Measurements from ENCODE around the gene EEFSEC. TPM values are rescaled to one million over a fixed set of nuclear protein-coding genes. Genes with fewer than 3 reads are reported as not detected.

The EEFSEC gene
- total and polyA plus RNA-seq, 2 experiments from 2014 or later = 10.1 to 16.2 TPM

GRCh38 chr3:128188326-128188725 lies 35.0 kb downstream of the EEFSEC start:
- ATAC-seq = no peak
- Mint-ChIP-seq H3K9me3 (no peaks in the 10 kb centered on the region), H3K27ac (no peak overlapping the region), H3K27me3 (ENCODE audit: insufficient read depth, low read depth, poor library complexity) (peaks cover 2% of the 10 kb centered on the region), H3K36me3 (ENCODE audit: low read depth) (no peaks in the 10 kb centered on the region), H3K4me1 (peaks cover 7% of the 10 kb centered on the region), H3K4me3 (no peak overlapping the region)
- Histone ChIP-seq H3F3A (replicated peaks; ENCODE audit: low read depth) (no peaks in the 10 kb centered on the region), H3K4me3 (no peak overlapping the region), H3K79me2 (replicated peaks; ENCODE audit: insufficient read depth) (peaks cover 11% of the 10 kb centered on the region; the same call in 1 of the 2 replicates), H3K9me2 (ENCODE audit: insufficient read depth) (no peaks in the 10 kb centered on the region), H3K36me3 (ENCODE audit: insufficient read depth) (no peaks in the 10 kb centered on the region), H4K20me1 (replicated peaks; ENCODE audit: insufficient read depth) (peaks cover 5% of the 10 kb centered on the region), H3K4me2 (no peak overlapping the region), H3K27ac (ENCODE audit: low read depth) (no peak overlapping the region), H2AFZ (no peak overlapping the region), H3K27me3 (ENCODE audit: insufficient read depth) (no peaks in the 10 kb centered on the region), H3K4me1 (ENCODE audit: insufficient read depth) (peaks cover 7% of the 10 kb centered on the region; the same call in 1 of the 2 replicates)
- no peak for DNase-seq (ENCODE audit: low spot score)
- no peak for TF ChIP-seq CTCF (conservative IDR thresholded peaks at IDR 0.05; ENCODE audit: low read depth in 2 of 2)
- TF ChIP-seq ZNF331 (CRISPR knock-in tag; IDR thresholded peaks at IDR 0.05; ENCODE audit: low read depth) = no peak
- TF ChIP-seq NANOG (IDR thresholded peaks at IDR 0.05; ENCODE audit: borderline replicate concordance) = no peak
- no peak for TF ChIP-seq STAT1 (IDR thresholded peaks at IDR 0.05; ENCODE audit: unreplicated experiment)
- no peak for TF ChIP-seq POLR2AphosphoS5 (IDR thresholded peaks at IDR 0.05; ENCODE audit: low read depth)
- no peak for TF ChIP-seq ETS1 (IDR thresholded peaks at IDR 0.05)
- TF ChIP-seq EZH2phosphoT487 (IDR thresholded peaks at IDR 0.05; ENCODE audit: unreplicated experiment) = no peak
- TF ChIP-seq ZNF114 (CRISPR knock-in tag; IDR thresholded peaks at IDR 0.05) = no peak
- no peak for TF ChIP-seq CREB1 (CRISPR knock-in tag; IDR thresholded peaks at IDR 0.05; ENCODE audit: low read depth)
- no peak for TF ChIP-seq ZNF462 (CRISPR knock-in tag; IDR thresholded peaks at IDR 0.05)
- no peak for TF ChIP-seq JUNB (IDR thresholded peaks at IDR 0.05; ENCODE audit: unreplicated experiment)
- no peak for TF ChIP-seq REST (IDR thresholded peaks at IDR 0.05; ENCODE audit: unreplicated experiment)
- TF ChIP-seq EZH2 (IDR thresholded peaks at IDR 0.05; ENCODE audit: low read depth, unreplicated experiment) = no peak
